Heart right ventricle (tissue), 16 donors: ENCODE measurements around the gene NLRC5. TPM values are rescaled to one million over a fixed set of nuclear protein-coding genes. Genes with fewer than 3 reads are reported as not detected.

Experiments used
- ATAC-seq, 8 donors: fragments of 200-7000 bp; cut with Tn5 transposase; one replicate each; pipeline ENCODE4 v1.9.1; 2020; ENCODE audit warnings: mild to moderate bottlenecking in 8 of 8, moderate library complexity in 8 of 8, moderate number of reproducible peaks in 1 of 8
- DNase-seq, 2 donors: peaks; one replicate each; pipeline ENCODE4 v3.0.0-alpha.2; 2020
- H3K27ac ChIP-seq, 10 donors: fragments of 200-600 bp; sonication (generic) in 2 of 10; one replicate each; pipeline versions ENCODE4 v1.5.0 to v1.8.0; 2020 to 2022; ENCODE audit warnings: mild to moderate bottlenecking in 3 of 10
- H3K27me3 ChIP-seq, 7 donors: fragments of 200-600 bp; one replicate each; pipeline ENCODE4 v1.8.0; 2021 to 2022; ENCODE audit warnings: mild to moderate bottlenecking in 2 of 7
- H3K36me3 ChIP-seq, 9 donors: fragments of 200-600 bp; sonication (generic) in 1 of 9; one replicate each; pipeline versions ENCODE4 v1.5.0 to v1.8.0; 2020 to 2022; ENCODE audit warnings: mild to moderate bottlenecking in 2 of 9
- H3K4me1 ChIP-seq, 9 donors: fragments of 200-600 bp; sonication (generic) in 1 of 9; one replicate each; pipeline versions ENCODE4 v1.5.0 to v1.8.0; 2020 to 2022; ENCODE audit warnings: mild to moderate bottlenecking in 4 of 9
- H3K4me3 ChIP-seq, 10 donors: fragments of 200-600 bp; sonication (generic) in 2 of 10; one replicate each; pipeline versions ENCODE4 v1.5.0 to v1.8.0; 2020 to 2022; ENCODE audit warnings: mild to moderate bottlenecking in 7 of 10, moderate library complexity in 2 of 10
- H3K9me3 ChIP-seq, 11 donors: fragments of 200-600 bp in 10 of 11; sonication (generic) in 2 of 11; one replicate each; pipeline versions ENCODE4 v1.5.0 to v1.8.0; 2013 to 2022; ENCODE audit warnings: mild to moderate bottlenecking in 2 of 11, control low read depth in 1 of 11, moderate library complexity in 1 of 11
- CTCF ChIP-seq, 9 donors: fragments of 200-600 bp; sonication (generic) in 2 of 9; IDR thresholded peaks; one replicate each; pipeline versions ENCODE4 v1.5.0 to v1.8.0; 2021 to 2022; ENCODE audit warnings: antibody characterized with exemption in 9 of 9, mild to moderate bottlenecking in 5 of 9, moderate library complexity in 1 of 9
- WGBS, 2 donors: extraction: QIAGEN DNeasy Blood & Tissue Kit; methylation state at CpG; one replicate each; pipeline ENCODE4 v1.1.7; 2013; ENCODE audit warnings: inconsistent platforms in 1 of 2; 5-methylcytosine and 5-hydroxymethylcytosine counted together
- intact Hi-C, 10 donors: fragments of 100-400 bp; cut with DNase I; formaldehyde crosslinking; loops; one replicate each; pipeline versions ENCODE4 v1.11.1 to v1.14.2; 2022
- polyA plus RNA-seq, 2 donors: library from polyadenylated mRNA; stranded (reverse); fragments of 200-250 nt; gene quantifications; one replicate each; pipeline ENCODE4 v1.2.3, GENCODE V29; 2013
- total RNA-seq, 10 donors: library from RNA; stranded (reverse); fragmentation: NEBNext Ultra II Directional in 3 of 10; extraction: Animal tissue kit (Norgen Biotek cat#: 25700) in 3 of 10; gene quantifications; one replicate each; pipeline versions ENCODE4 v1.2.1 to v1.2.4, GENCODE V29; 2021 to 2023
- donor health status: Arrhythmogenic right ventricular cardiomyopathy.
- donor health status: ischemic (EF 13 %, LVEDD 7.1; RV severe dilation, severe dysfunction).
- donor health status: healthy with polysubstance abuse.
- donor health status: DM: no; HTN: yes; CAD: no.
- donor health status: DM: no; HTN: no; CAD: no.
- donor health status: ischemic (EF 25% LVEDD 6.9; RV normal size, moderate dysfunction).
- donor health status: ischemic (EF 25% LVEDD 5.7; RV mildly dilated, moderate dysfunction).
- donor health status: healthy.
- donor health status: DM: yes; HTN: yes; CAD: no.
- donor health status: Ischemic cardiomyopathy.
- donor health status: ischemic (EF 35%, LVEDD 5.7; RV mildly dilated, moderate dysfunction).
- donor health status: nonischemic (EF 11% LVEDD 7.7; RV severe dilation, severe dysfunction).
- donor health status: DM: yes; HTN: yes; CAD: no.
- donor health status: PGD.
- donor health status: ischemic (EF 29% LVEDD 5.4; RV normal size, mild dysfunction).
- donor health status: nonischemic (EF 23%, LVEDD 6.1; RV moderate dilation, normal function).

NLRC5 gene
- total and polyA plus RNA-seq, 12 donors = 6.2 to 49.6 (median 13.5) TPM

GRCh38 chr16:57072616-57073275 is 83.4 kb downstream of the NLRC5 start:
- H3K36me3 ChIP-seq = peaks cover 0 to 87% (median 0%) of the 10 kb centered on the region in 9 donors
- ATAC-seq = no peak
- H3K4me3 ChIP-seq = no peak overlapping the region
- H3K4me1 ChIP-seq = peaks cover 0 to 11% (median 0%) of the 10 kb centered on the region in 9 donors
- no peaks in the 10 kb centered on the region for H3K9me3 ChIP-seq
- 65 to 67% methylated on average over 8 of the region's 8 CpGs for WGBS, 2 donors
- no peak for TF ChIP-seq CTCF (IDR thresholded peaks at IDR 0.05)
- intact Hi-C loops = no loop called here
- H3K27ac ChIP-seq = no peak overlapping the region
- DNase-seq = no peak
- H3K27me3 ChIP-seq = no peaks in the 10 kb centered on the region

GRCh38 chr16:57077714-57078113 is 88.4 kb downstream of the NLRC5 start:
- no peaks in the 10 kb centered on the region for H3K4me1 ChIP-seq
- H3K4me3 ChIP-seq = no peak overlapping the region
- DNase-seq (no peak), ATAC-seq (peak in 2 of 8 donors; percentile 14 to 27)
- WGBS, 2 donors = 85 to 86% methylated on average over 7 of the region's 7 CpGs
- intact Hi-C loops = loop anchor here in 2 of 10 donors (5.0 kb wide), 2 partner anchors 215 to 415 kb away; no protein-coding TSS in a partner anchor
- H3K27me3 ChIP-seq = no peaks in the 10 kb centered on the region
- no peak for TF ChIP-seq CTCF (IDR thresholded peaks at IDR 0.05)
- H3K9me3 ChIP-seq = no peaks in the 10 kb centered on the region
- no peak overlapping the region for H3K27ac ChIP-seq
- peaks cover 0 to 100% (median 0%) of the 10 kb centered on the region in 9 donors for H3K36me3 ChIP-seq

GRCh38 chr16:57081744-57082143 is 92.4 kb downstream of the NLRC5 start:
- H3K27me3 ChIP-seq = no peaks in the 10 kb centered on the region
- ATAC-seq (no peak), DNase-seq (no peak)
- TF ChIP-seq CTCF (IDR thresholded peaks at IDR 0.05) = no peak
- H3K4me3 ChIP-seq = no peak overlapping the region
- no peak overlapping the region for H3K27ac ChIP-seq
- peaks cover 0 to 73% (median 0%) of the 10 kb centered on the region in 9 donors for H3K36me3 ChIP-seq
- H3K9me3 ChIP-seq = no peaks in the 10 kb centered on the region
- H3K4me1 ChIP-seq = peaks cover 0 to 14% (median 7%) of the 10 kb centered on the region in 9 donors
- intact Hi-C loops = loop anchor here in 6 of 10 donors (5.0 to 10.0 kb wide), 4 partner anchors 86 to 343 kb away; partner anchors contain the start of gene PLLP (in 1 of the 6)

GRCh38 chr16:57082664-57083063 is 93.3 kb downstream of the NLRC5 start:
- peaks cover 0 to 63% (median 0%) of the 10 kb centered on the region in 9 donors for H3K36me3 ChIP-seq
- no peak overlapping the region for H3K27ac ChIP-seq
- no peak overlapping the region for H3K4me3 ChIP-seq
- 92 to 93% methylated on average over 6 of the region's 6 CpGs for WGBS, 2 donors
- no peak for DNase-seq
- no peak for TF ChIP-seq CTCF (IDR thresholded peaks at IDR 0.05)
- intact Hi-C loops = loop anchor here in 6 of 10 donors (5.0 to 10.0 kb wide), 4 partner anchors 85 to 342 kb away; partner anchors contain the start of gene PLLP (in 1 of the 6)
- H3K9me3 ChIP-seq = no peaks in the 10 kb centered on the region
- H3K27me3 ChIP-seq = no peaks in the 10 kb centered on the region
- no peak for ATAC-seq
- peaks cover 0 to 14% (median 7%) of the 10 kb centered on the region in 9 donors for H3K4me1 ChIP-seq
